ENCODE measurements around the gene SH3RF3.

Gene SH3RF3

DNA sequence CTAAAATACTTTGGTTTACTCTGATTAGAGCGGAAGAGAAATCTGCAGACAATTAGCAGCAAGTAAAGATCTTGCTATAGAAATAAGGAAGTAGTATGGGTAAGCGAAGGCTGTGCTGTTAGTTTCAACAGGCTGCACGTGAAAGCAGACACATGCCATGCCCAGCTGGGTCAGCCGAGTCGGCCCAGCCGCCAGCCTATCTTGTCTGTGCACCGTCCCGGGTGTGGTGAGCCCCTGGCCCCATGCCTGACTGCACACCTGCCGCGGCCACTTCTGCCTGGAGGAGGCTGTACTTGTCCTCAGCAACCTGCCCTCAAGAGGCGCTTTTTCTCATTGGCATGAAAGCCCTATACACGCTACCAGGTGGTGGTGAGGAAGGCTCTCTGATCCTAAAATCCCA is 299.3 kb downstream of the SH3RF3 start:
- DNase-seq = no peak

DNA sequence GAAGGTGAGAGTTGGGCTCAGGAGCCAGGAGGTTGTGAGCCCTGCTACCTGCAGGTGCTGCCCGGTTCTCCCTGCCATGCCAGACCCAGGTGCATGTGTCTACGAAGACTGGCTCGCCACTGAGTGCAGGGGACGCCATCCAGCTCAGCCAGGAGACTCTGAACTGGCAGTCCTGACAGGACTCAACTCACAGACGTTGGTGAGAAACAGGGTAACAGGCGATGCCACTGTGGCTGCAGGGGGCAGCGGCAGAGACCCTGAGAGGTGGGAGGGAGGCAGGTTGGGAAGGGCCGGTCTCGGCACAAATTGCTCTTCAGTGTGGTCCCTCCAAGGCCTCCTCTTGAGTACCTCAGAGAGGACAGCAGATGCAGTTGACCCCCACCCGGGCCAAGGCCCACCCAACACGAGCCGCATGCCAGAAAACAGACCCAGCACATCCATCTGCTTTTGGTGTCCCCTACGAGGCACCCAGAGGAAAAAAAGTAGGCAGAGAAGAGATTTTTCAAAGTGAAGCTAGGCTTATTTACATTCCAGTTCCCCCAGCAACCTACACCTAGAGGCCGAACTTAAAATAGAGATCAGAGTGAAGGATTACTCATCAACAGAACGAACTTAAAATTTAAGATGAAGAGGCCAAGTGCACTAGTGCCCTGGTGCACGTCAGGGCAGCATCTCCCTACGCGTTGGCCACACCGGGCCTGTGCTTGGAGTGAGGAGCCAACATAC is 300.0 kb downstream of the SH3RF3 start:
- no peak for DNase-seq

- no peak for DNase-seq
Measured at GRCh38 chr2:109429567-109430328, 300.7 kb downstream of the SH3RF3 start.

GRCh38 chr2:109430329-109430636 is 301.3 kb downstream of the SH3RF3 start:
- DNase-seq = no peak

DNA sequence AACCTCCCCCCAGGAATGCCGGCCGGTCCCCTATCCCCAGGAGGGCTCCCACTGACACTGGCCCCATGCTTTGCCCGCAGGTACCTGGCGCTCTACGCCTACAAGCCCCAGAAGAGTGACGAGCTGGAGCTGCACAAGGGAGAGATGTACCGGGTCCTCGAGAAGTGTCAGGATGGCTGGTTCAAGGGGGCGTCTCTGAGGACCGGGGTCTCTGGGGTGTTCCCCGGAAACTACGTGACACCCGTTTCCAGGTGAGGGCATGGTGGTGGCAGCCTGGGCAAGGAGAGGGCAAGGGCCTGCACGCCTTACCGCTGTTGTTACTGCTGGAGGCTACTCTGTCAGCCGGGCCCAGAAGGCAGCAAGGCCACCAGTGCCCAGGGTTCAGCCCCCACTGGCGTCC is 303.4 kb downstream of the SH3RF3 start:
- no peak for DNase-seq

GRCh38 chr2:109433486-109433885 is 304.5 kb downstream of the SH3RF3 start:
- no peak for DNase-seq

- no peak for DNase-seq
Measured at GRCh38 chr2:109433926-109434325, 304.9 kb downstream of the SH3RF3 start.

DNA sequence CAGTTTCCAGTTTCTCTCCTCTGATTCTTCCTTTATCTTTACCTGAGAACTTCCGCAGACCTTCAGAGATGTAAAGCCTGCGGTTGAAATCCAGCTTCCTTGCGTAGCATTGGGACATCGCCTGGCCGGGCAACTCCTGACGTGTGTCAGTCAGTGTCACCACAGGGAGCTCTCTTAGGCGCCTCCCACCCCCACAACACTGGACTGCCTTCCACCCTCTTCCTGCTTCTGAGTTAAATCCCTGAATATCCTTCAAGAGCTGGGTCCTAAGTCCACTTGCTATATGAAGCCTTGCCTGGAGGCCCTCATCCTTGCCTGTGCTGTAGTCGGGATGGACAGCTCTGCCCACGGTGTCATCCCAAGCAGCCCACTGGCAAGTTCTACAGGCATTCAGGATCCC is 305.3 kb downstream of the SH3RF3 start:
- no peak for DNase-seq

- no peak for DNase-seq
Measured at GRCh38 chr2:109435066-109435690, 306.2 kb downstream of the SH3RF3 start.

- no peak for DNase-seq
Measured at GRCh38 chr2:109435901-109436598, 307.0 kb downstream of the SH3RF3 start.

- no peak for DNase-seq
Measured at GRCh38 chr2:109436610-109437225, 307.7 kb downstream of the SH3RF3 start.

DNA sequence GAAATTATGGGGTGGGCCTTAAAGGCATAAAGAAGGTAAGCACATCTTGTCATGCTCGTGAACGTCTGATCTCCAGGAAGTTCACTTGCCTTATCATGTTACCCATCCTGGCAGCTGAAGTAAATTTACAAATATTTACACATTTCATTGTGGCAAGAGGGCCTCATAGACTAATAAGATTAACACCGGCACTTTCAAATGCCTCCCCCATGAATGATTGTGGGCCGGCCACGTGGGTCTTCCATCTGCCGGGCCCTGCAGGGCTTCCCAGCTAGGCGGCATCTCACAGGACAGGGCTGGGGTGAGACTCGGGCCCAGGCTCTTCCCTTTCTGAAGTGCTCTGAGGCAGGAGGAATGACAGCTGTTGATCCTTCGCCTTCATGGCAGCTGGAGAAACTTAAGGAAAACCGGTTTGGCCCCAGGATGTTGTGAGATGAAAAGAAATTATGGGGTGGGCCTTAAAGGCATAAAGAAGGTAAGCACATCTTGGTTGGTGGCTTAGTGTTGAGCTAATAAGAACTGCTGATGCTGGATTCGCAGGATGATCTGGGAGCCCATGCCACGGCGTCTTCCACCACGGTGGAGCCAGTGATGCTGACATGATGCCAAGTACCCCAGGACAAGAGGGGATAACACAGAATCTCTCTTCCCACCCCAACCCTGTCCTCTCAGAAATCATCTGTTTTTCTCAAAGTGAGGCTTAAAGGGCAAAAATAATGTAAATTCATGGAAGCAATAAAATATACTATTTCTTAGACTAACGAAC is 308.5 kb downstream of the SH3RF3 start:
- no peak for DNase-seq

DNA sequence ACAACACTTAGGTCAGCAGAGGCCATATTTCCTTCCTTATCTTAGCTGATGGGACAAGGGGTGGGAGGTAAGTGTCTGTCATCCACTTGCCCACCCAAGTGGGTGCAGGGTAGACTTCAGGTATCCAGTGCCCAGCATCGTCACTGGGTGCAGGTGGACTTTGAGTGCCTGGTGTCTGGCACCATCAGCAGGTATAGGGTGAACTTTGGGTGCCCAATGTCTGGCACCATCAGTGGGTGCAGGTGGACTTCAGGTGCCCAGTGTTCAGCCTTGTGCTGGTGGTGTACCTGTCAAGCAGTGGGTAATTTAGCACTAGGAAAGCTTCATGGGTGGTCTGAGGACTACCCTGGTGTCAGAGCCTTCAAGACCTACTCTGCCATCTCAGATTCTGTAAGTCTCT is 309.1 kb downstream of the SH3RF3 start:
- no peak for DNase-seq

DNA sequence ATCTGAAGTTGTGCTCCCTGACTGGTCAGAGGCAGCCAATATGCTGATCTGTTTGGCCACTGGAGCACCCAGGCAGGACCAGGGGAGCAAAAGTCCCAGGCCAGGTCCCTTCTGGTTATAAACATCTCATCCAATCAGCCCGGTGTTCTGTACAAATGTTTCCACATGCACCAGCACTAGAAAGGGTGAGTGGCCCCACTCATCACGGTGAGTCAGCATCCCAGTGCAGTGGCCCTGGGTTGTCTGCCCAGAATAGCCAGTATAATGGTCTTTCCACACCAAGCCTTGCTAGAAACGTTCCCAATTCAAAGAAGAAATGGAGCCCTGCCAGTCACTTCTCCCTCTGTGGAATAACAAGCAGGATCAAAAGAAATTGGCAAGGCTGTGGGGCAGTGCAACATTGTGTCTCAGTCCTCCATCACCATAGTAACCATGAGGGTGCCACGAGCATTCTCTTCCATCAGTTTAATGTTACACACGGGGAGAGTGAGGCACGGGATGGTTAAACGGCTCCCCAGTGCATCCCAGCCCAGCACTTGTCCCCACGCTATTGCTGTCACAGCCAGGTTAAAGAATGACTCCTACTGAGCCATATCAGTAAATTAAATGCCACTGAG is 309.9 kb downstream of the SH3RF3 start:
- DNase-seq = no peak

- DNase-seq = no peak
Measured at GRCh38 chr2:109439390-109439786, 310.4 kb downstream of the SH3RF3 start.

DNA sequence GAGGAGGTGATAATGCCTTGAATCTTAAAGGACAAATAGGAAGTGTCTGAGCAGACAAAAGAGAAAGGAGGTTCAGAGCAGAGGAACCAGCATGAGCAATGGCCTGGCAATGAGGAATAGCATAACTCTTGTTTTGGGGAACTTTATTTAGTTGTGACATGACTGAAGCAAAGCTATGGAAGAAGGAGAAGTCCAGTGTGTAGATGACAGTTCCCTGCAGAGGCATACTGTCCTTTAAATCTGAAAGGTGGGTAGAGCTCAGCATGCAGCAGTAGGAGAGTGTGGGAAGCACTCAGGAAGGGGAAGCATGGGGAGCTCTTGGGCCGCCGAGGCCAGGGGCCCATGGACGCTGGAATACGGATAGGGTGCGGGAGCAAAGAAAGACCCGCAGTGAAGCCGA is 311.0 kb downstream of the SH3RF3 start:
- DNase-seq = no peak

GRCh38 chr2:109440499-109441156 is 311.6 kb downstream of the SH3RF3 start:
- no peak for DNase-seq

- DNase-seq = no peak
Measured at GRCh38 chr2:109442715-109443319, 313.8 kb downstream of the SH3RF3 start.

DNA sequence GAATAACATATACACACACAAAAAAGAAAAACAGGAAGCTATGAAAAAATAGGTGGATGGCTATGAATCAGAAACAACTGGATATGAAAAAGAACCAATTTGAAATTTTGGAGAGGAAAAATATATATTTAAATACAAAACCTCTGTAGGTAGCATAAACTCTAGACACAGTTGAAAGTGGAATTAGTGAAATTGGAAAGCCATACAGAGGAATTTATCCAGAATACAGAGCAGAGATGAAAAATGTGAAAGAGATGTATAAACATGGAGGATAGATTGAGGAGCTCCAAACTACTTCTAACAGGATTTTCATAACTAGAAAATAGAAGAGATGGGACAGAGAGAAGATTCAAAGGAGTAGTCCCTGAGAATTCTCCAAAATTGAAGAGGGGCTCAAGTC is 315.9 kb downstream of the SH3RF3 start:
- DNase-seq = no peak

DNA sequence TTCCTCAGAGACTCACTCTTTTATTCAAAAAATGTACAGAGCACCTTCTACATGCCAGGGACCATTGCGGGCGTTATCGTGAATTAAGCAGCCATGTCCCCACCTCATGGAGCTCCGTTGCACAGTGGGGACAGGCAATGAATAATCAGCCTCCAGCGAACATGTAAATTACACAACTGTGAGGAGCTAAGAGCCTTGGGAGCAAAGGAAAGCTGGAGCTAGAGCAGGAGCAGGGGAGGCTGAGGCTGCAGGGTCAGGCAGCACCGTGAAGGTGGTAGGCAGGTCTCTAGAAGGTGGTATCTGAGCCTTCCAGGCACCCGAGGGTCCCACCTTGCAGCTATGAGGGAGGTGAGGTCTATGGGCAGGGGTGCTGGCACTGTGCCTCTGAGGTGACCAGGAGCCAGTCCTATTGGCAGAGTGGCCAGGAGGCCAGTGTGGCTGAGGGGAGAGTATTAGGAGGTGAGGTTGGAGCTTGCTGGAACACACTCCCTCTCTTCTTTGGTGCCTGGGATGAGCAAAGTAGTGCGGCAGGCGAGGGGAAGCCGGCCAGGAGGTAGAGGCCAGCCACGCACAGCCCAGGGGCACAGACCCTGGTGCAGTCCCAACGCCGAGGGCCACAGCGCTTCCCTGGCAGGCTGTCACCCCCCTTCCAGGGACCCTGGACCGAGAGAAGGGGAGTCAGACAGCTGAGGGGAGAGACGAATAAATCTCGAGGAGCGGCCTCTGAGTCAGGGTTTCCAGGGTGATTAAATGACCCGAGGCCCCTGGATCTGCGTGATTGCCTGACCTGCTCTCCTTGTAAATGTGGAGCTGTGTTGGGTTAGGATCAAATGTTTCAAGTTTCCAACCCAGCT is 317.5 kb downstream of the SH3RF3 start:
- no peak for DNase-seq

All from activated CD4-positive, alpha-beta T cell treated with anti-CD3 and anti-CD28 coated beads, Interleukin-2, Interleukin-6, amounts not matched to agents 100 ng/mL and 50 ng/mL, durations not matched to agents 16 hours and 8 hours (primary cell).